Measurements from ENCODE around the gene BEGAIN. TPM values are rescaled to one million over a fixed set of nuclear protein-coding genes. Genes with fewer than 3 reads are reported as not detected.

BEGAIN gene
- total RNA-seq, 4 donors from 2014 or later, result 0.22 to 1.3 (median 0.50) TPM; not detected in 1

DNA sequence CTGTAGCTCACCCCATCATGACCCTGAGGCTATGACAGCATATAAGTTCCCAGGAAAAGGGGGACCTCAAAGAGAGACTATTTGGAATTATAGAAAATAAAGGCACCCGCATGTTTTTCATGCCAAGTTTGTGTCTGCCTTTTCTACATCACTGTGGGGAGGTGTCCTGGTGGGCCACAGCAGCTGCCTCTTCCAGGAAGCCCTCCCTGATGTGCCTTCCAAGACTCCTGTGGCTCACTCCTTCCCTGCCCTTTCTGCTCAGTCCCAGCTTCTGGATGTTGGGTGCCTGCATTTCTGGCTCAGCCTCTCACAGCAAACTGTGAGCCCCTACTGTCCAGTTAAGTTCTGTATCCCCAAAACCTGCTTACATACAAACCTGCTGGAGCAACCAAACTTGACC is 36.3 kb upstream of the BEGAIN start:
- no peaks in the 10 kb centered on the region for H3K27me3 ChIP-seq
- no peak overlapping the region for H3K4me3 ChIP-seq (replicated peaks in 1 of 3)
- H3K36me3 ChIP-seq, result no peaks in the 10 kb centered on the region
- no peak for TF ChIP-seq POLR2A (IDR thresholded peaks at IDR 0.05)
- TF ChIP-seq, protein P1, sequence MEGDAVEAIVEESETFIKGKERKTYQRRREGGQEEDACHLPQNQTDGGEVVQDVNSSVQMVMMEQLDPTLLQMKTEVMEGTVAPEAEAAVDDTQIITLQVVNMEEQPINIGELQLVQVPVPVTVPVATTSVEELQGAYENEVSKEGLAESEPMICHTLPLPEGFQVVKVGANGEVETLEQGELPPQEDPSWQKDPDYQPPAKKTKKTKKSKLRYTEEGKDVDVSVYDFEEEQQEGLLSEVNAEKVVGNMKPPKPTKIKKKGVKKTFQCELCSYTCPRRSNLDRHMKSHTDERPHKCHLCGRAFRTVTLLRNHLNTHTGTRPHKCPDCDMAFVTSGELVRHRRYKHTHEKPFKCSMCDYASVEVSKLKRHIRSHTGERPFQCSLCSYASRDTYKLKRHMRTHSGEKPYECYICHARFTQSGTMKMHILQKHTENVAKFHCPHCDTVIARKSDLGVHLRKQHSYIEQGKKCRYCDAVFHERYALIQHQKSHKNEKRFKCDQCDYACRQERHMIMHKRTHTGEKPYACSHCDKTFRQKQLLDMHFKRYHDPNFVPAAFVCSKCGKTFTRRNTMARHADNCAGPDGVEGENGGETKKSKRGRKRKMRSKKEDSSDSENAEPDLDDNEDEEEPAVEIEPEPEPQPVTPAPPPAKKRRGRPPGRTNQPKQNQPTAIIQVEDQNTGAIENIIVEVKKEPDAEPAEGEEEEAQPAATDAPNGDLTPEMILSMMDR (IDR thresholded peaks at IDR 0.05), result no peak
- H3K27ac ChIP-seq, result no peak overlapping the region
- peaks cover 0 to 5% of the 10 kb centered on the region in 2 donors for H3K4me1 ChIP-seq
- no peaks in the 10 kb centered on the region for H3K9me3 ChIP-seq
- intact Hi-C loops (cut with DNase I), result no loop called here
- WGBS, 2 donors, result 85 to 100% methylated on average over 1 of the region's 1 CpG
- no peak for DNase-seq

DNA sequence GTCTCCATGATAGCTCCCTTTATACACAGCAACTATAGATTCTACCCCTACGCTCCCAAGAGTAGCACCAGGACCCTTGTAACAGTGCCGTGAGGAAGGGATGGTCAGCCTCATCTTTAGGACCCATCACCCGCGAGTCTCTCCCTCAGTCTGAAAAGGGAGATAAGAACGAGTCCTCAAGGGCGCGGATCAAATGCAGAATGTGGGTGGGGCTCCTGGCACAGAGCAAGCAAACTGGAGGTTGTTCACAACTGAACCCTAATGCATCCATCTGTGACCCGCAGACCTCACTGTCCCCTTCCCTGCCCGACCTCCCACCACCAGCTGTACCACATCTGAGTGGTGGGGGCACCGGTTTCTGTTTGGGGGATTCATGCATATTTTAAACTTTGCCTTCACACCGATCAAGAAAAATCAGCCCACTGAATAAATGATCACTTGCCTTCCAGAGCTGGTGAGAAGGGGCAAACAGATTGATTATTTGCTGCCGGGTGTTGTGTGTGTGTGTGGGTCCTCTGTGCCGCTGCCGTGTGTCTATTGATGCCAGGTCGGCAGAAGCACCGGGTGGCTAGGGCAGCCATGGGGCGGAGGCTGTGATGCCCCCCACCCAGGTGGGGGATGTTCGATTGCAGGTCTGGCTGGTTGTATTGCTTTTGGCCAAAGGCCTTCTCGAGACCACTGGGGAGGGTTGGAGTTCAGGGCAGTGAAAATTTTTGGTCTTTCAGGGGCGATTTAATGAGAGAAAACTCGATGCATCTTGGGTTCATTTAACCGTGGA is 35.7 kb upstream of the BEGAIN start:
- H3K4me3 ChIP-seq (replicated peaks in 1 of 3), result no peak overlapping the region
- H3K9me3 ChIP-seq, result no peaks in the 10 kb centered on the region
- WGBS, 2 donors, result 77 to 80% methylated on average over 17 to 22 of the region's 22 CpGs
- TF ChIP-seq, protein P1 (IDR thresholded peaks at IDR 0.05), result no peak
- TF ChIP-seq POLR2A (IDR thresholded peaks at IDR 0.05), result no peak
- no peaks in the 10 kb centered on the region for H3K36me3 ChIP-seq
- no peaks in the 10 kb centered on the region for H3K27me3 ChIP-seq
- intact Hi-C loops (cut with DNase I), result no loop called here
- H3K4me1 ChIP-seq, result peaks cover 5 to 11% of the 10 kb centered on the region in 2 donors
- no peak for DNase-seq
- no peak overlapping the region for H3K27ac ChIP-seq

DNA sequence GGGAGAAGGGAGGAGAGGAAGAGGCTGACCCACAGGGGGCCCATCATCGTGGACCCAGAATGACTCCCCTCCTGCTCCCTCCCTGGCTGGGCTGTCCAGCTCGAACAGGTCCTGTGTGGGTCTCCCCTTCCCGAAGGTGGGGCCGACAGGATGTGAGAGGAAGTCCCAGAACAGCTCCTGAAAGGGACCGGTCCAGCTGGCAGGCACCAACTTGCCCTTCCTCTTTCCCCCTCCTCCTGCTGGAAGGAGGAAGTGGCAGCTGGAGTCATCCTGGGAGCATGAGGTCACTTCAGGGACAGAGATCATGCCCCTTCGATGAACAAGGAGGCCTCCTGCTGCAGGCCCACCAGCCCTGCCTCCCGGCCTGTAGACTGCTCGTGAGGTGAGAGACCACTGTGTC is 35.0 kb upstream of the BEGAIN start:
- peaks cover 5 to 18% of the 10 kb centered on the region in 2 donors for H3K4me1 ChIP-seq
- intact Hi-C loops (cut with DNase I), result no loop called here
- no peaks in the 10 kb centered on the region for H3K27me3 ChIP-seq
- TF ChIP-seq, protein P1 (IDR thresholded peaks at IDR 0.05), result no peak
- TF ChIP-seq POLR2A (IDR thresholded peaks at IDR 0.05), result no peak
- 48 to 51% methylated on average over 8 of the region's 8 CpGs for WGBS, 2 donors
- H3K4me3 ChIP-seq (replicated peaks in 1 of 3), result no peak overlapping the region
- DNase-seq, result no peak
- H3K9me3 ChIP-seq, result no peaks in the 10 kb centered on the region
- no peak overlapping the region for H3K27ac ChIP-seq
- no peaks in the 10 kb centered on the region for H3K36me3 ChIP-seq

DNA sequence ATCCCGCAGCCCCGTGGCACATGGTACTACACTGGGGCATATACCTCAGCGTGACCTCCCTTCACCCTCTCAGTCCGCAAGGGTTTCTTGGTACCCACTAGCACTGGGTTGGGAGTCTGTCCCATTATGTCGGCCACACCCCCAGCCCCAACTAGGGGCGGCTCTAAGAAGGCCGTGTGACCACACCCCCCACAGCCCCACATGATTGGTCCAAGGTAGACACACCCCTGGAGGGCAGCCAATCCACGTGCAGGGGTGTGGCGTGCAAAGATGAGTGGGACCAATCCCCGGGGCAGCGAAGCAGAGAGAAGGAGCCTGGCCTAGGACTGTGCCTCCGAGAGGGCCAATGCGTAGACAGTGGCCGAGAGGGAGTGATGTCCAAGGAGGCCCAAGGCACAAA is 34.6 kb upstream of the BEGAIN start:
- no peak for TF ChIP-seq POLR2A (IDR thresholded peaks at IDR 0.05)
- TF ChIP-seq, protein P1 (IDR thresholded peaks at IDR 0.05), result no peak
- Histone ChIP-seq H3K27me3 (no peaks in the 10 kb centered on the region), H3K27ac (no peak overlapping the region), H3K4me1 (peaks cover 5 to 19% of the 10 kb centered on the region in 2 donors), H3K9me3 (no peaks in the 10 kb centered on the region), H3K4me3 (replicated peaks in 1 of 3) (no peak overlapping the region), H3K36me3 (no peaks in the 10 kb centered on the region)
- intact Hi-C loops (cut with DNase I), result no loop called here
- WGBS, 2 donors, result 69% methylated on average over 12 to 13 of the region's 14 CpGs
- no peak for DNase-seq

DNA sequence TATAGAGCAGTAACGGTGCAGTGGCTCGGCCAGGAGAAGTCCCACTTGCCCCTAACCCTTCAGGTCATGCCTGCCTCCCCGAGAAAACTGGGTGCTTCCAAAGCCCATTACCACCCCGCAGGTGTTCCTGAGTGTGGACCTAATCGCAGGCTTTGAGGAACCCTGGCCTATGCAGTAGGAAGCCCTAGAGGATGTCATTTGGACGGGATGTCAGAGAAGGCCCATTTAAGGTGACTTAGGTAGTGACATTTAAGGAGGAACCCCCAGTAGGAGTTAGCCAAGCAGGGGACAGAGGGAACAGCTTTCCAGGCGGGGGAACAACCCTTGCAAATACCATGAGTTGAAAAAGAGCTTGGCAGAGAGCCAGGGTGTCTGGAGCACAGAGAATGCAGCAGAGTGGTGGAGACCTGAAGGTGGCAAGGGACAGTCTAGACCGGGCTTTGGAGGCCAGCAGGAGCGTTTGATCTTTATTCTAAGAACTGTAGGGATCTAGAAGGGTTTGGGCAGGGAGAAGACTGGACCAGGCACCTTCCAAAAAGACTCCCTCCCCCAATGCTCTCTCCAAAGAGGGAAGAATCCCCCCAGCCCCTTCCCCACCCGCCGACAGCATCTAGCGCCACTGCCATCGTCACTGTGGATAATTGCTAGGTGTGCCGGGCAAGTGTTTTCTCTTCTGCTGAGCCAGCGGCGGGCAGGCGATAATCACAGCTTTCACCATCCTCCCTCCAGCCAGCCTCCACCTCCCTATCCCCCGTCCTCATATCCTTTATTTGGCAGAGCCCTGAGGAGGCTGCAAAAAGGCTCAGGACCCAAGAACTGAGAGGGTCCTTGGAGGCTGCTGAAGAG is 33.3 kb upstream of the BEGAIN start:
- intact Hi-C loops (cut with DNase I), result no loop called here
- Histone ChIP-seq H3K27me3 (no peaks in the 10 kb centered on the region), H3K27ac (no peak overlapping the region), H3K4me1 (peaks cover 5 to 19% of the 10 kb centered on the region in 2 donors), H3K4me3 (replicated peaks in 1 of 3) (no peak overlapping the region), H3K9me3 (no peaks in the 10 kb centered on the region), H3K36me3 (no peaks in the 10 kb centered on the region)
- 74 to 76% methylated on average over 16 to 18 of the region's 18 CpGs for WGBS, 2 donors
- no peak for DNase-seq
- TF ChIP-seq, protein P1 (IDR thresholded peaks at IDR 0.05), result no peak
- TF ChIP-seq POLR2A (IDR thresholded peaks at IDR 0.05), result no peak

Measured in thyroid gland (tissue), 4 donors.